HG02759 (cell line): ENCODE results near the gene CPD.

ENCODE experiments used
- ATAC-seq: cut with Tn5 transposase; IDR thresholded peaks from one replicate; pipeline ENCODE4 v1.9.1; 2021; ENCODE audit warnings: mild to moderate bottlenecking, moderate library complexity; ENCODE audit not compliant: unreplicated experiment

Gene CPD

DNA sequence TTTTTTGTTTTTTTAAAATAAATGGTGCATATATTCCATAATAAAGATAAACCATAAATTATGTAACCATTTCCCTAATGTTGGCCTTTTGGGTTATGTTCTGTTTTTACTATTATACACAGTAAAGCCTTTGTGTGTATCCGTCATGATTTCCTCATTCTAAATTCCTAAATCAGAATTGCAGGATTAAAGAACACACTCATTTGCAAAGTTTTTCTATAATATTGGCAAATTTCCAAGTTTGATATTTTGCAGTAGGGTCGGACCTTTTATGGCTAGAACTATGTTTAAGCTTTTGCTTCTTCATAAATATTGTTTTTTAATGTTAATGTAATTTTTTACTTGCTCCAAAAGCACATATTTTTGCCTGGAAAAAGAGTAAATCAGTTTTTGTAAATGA, 115.1 kb downstream of the CPD start:
- no peak for ATAC-seq

DNA sequence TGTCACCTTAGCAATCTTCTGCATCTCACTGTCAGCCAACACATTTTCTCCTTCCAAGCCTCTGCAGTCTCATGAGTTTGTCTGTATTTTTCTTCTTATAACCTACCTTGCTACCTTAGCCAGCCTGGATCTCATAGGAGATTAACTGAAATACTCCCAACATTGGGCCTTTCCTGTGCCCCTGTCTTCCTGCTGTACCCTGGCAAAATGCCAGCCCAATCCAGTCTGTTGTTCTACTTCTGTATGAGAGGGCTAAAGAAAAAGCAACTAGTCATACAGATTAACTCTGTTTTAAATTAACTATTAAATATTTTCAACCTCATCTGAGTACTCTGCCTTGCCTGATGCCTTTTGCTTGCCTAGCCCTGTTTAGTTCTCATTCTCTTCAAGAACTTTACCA, 116.9 kb downstream of the CPD start:
- ATAC-seq = no peak

DNA sequence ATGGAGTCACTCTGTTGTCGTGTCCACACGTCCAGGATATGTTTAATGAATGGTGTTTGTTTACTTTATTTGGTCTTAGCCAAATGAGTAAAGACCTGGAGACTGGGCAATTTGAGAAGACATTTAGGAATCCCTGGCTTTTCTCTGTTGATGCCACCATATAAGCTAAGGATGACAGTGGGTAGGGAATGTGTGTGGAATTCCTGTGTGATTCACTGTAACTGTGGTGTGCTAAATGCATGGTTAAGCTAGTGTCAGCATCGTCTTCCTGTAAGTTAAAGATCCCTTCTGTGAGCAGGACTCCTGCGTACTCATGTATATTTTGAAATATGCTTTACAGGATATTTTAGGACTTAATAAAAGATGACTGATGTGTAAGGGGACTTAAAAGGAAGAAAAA, 124.8 kb downstream of the CPD start:
- ATAC-seq = no peak

DNA sequence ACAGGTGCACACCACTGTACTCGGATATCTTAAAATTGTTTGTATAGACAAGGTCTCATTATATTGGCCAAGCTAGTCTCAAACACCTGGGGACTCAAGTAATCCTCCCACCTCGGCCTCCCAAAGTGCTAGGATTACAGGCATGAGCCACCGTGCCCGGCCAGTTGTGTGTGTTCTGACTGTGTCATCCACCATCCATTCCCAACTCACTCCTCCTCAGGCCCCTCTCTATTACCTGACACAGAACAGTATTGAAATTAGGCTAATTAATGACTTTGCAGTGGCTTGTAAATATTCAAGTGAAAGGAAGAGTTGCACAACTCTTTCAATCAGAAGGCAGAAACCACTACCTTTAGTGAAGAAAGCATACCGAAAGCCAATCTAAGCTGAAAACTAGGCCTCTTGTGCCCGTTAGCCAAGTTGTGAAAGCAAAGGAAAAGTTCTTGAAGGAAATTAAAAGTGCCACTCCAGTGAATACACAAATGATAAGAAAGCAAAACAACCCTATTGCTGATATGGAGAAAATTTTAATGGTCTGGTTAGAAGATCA, 127.2 kb downstream of the CPD start:
- ATAC-seq = no peak

DNA sequence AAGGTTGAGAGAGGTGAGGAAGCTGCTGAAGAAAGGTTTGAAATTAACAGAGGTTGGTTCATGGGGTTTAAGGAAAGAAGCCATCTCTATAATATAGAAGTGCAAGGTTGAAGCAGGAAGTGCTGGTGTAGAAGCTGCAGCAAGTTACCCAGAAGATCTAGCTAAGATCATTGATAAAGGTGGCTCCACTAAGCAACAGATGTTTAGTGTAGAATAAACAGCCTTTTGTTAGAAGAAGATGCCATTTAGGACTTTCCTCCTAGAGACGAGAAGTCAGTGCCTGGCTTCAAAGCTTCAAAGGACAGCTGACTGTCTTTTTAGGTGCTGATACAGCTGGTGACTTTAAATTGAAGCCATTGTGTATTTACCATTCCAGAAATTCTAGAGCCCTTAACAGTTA, 127.8 kb downstream of the CPD start:
- ATAC-seq = no peak

DNA sequence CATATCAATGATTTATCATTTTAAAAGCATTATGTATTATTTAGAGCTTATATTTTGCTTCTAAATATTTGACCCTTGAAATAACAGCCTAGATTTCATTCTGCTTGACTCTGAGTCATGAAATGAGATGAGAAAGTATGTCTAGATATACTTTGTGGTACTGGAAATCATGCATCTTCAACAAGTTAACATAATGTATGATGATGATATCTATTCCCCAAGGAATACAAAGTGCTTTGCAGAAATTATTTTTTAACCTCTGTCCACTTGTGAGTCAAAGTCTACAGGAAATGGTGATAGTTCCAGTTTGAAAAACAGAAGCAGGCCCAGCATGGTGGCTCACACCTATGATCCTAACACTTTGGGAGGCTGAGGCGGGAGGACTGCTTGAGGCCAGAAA, 134.6 kb downstream of the CPD start:
- ATAC-seq = no peak

DNA sequence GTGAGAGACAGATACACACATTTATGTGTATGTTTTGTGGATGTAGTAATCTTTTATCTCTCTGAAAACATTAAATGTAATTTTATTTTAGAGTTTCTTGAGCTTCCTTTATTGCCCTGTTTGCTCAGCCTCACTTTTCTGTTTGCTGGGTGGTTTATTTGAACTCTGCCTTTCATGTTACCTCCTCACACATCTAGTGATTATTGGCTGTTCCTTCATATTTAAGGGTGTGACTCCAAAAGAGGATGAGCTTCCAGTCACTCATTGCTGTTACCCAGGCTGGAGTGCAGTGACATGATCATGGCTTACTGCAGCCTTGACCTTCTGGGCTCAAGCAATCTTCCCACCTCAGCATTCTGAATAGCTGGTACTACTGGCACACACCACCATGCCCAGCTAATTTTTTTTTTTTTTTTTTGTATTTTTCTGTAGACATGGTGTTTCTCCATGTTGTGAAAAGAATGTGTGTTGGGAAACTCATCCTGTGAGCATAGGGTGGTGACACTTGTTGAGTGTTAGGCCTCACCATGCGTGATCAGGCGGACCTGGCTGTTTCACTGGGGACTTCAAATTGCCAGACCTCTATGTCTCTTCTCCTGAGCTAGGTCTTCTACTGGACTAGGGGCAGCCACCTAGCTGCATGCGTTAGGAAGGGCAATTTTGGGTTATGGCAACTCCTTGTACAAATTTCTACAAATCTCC, 136.3 kb downstream of the CPD start:
- ATAC-seq = no peak

DNA sequence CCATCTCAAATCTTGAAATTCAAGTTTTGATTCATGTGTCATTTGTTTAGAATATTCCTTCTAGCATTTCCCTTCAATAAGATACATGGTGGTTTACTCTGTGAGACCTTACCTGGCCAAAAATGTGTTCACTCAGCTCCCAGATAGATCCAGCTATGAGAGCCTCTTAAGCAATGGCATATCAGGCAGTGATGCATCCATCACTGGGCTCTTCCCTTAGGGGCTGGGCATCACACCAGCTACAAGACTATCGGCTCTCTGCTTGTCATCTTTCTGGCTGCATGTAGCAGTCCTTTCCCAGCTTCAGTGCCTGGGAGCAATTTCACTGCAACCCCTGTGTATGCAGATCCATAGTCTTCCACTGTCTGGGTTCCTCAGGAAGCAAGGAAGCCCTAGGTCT, 139.1 kb downstream of the CPD start:
- no peak for ATAC-seq

DNA sequence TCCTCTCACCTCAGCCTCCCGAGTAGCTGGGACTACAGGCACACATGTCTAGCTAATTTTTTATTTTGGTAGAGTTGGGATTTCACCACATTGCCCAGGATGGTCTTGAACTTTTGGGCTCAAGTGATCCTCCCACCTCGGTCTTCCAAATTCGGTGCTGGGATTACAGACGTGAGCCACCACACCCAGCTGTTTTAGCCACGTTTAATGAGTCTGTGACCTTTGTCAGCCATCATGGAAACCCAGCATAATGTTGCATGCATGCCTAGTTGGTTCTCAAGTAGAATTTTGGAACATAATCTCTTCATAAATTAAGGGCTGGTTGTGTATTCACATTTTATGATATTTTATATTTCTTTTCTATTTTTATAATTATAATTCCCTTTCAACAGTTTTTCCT, 140.4 kb downstream of the CPD start:
- no peak for ATAC-seq
